ENCODE results near the gene MIPOL1. TPM values are rescaled to one million over a fixed set of nuclear protein-coding genes. Genes with fewer than 3 reads are reported as not detected.

MIPOL1 gene
- total and polyA plus RNA-seq, 12 donors = 1.1 to 9.2 (median 5.4) TPM

GRCh38 chr14:37411079-37411735, 213.5 kb downstream of the MIPOL1 start:
- WGBS, 2 donors = 84 to 89% methylated on average over 3 of the region's 3 CpGs
- peaks cover 0 to 3% (median 0%) of the 10 kb centered on the region in 11 donors for H3K9me3 ChIP-seq
- intact Hi-C loops (cut with DNase I) = no loop called here

DNA sequence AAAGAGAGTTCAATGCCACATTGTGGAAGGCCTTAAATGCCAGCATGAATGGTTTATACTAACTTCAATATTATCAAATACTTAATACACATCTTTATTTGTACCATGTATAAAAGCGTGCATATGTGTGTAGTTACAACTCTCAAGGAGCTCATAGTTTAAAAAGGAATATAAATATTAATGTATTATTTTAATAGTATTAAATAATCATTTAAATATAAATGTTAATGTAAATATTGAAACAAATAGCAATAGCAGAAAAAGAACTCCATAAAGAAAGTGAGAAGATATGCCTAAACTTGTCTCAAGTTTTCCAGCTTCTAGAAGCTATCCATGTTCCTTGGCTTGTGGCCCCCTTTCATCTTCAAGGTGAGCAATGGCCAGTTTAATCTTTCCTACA, 215.3 kb downstream of the MIPOL1 start:
- ATAC-seq = no peak
- no peak overlapping the region for H3K4me3 ChIP-seq
- DNase-seq = no peak
- H3K9me3 ChIP-seq = peaks cover 0 to 3% (median 0%) of the 10 kb centered on the region in 11 donors
- TF ChIP-seq, protein P1, sequence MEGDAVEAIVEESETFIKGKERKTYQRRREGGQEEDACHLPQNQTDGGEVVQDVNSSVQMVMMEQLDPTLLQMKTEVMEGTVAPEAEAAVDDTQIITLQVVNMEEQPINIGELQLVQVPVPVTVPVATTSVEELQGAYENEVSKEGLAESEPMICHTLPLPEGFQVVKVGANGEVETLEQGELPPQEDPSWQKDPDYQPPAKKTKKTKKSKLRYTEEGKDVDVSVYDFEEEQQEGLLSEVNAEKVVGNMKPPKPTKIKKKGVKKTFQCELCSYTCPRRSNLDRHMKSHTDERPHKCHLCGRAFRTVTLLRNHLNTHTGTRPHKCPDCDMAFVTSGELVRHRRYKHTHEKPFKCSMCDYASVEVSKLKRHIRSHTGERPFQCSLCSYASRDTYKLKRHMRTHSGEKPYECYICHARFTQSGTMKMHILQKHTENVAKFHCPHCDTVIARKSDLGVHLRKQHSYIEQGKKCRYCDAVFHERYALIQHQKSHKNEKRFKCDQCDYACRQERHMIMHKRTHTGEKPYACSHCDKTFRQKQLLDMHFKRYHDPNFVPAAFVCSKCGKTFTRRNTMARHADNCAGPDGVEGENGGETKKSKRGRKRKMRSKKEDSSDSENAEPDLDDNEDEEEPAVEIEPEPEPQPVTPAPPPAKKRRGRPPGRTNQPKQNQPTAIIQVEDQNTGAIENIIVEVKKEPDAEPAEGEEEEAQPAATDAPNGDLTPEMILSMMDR (IDR thresholded peaks at IDR 0.05) = no peak
- no peak overlapping the region for H3K27ac ChIP-seq
- H3K27me3 ChIP-seq = no peaks in the 10 kb centered on the region
- WGBS, 2 donors = 90 to 100% methylated on average over 1 of the region's 1 CpG
- intact Hi-C loops (cut with DNase I) = no loop called here
- H3K4me1 ChIP-seq = no peaks in the 10 kb centered on the region
- no peaks in the 10 kb centered on the region for H3K36me3 ChIP-seq

More at GRCh38 chr14:37411079-37411735, 213.5 kb downstream of the MIPOL1 start:
- no peak overlapping the region for H3K27ac ChIP-seq
- no peak for ATAC-seq
- no peak for DNase-seq
- no peaks in the 10 kb centered on the region for H3K4me1 ChIP-seq
- no peaks in the 10 kb centered on the region for H3K36me3 ChIP-seq
- no peaks in the 10 kb centered on the region for H3K27me3 ChIP-seq
- TF ChIP-seq, protein P1 (IDR thresholded peaks at IDR 0.05) = no peak
- H3K4me3 ChIP-seq = no peak overlapping the region

- ATAC-seq (no peak), DNase-seq (no peak)
- Histone ChIP-seq H3K27ac (no peak overlapping the region), H3K4me3 (no peak overlapping the region), H3K9me3 (peaks cover 0 to 3% (median 0%) of the 10 kb centered on the region in 11 donors), H3K4me1 (no peaks in the 10 kb centered on the region), H3K36me3 (no peaks in the 10 kb centered on the region), H3K27me3 (no peaks in the 10 kb centered on the region)
- TF ChIP-seq, protein P1 (IDR thresholded peaks at IDR 0.05) = no peak
- WGBS, 2 donors = 90 to 91% methylated on average over 3 of the region's 3 CpGs
- intact Hi-C loops (cut with DNase I) = no loop called here
Measured at GRCh38 chr14:37413504-37414003, 215.8 kb downstream of the MIPOL1 start.

GRCh38 chr14:37416264-37416663, 218.5 kb downstream of the MIPOL1 start:
- Histone ChIP-seq H3K27ac (no peak overlapping the region), H3K27me3 (no peaks in the 10 kb centered on the region), H3K4me1 (no peaks in the 10 kb centered on the region), H3K9me3 (peaks cover 0 to 3% (median 0%) of the 10 kb centered on the region in 11 donors), H3K4me3 (no peak overlapping the region), H3K36me3 (no peaks in the 10 kb centered on the region)
- TF ChIP-seq, protein P1 (IDR thresholded peaks at IDR 0.05) = no peak
- WGBS, 2 donors = 97% methylated on average over 2 of the region's 2 CpGs
- intact Hi-C loops (cut with DNase I) = no loop called here
- DNase-seq (no peak), ATAC-seq (no peak)
